Pancreas (tissue), 10 donors: Measurements from ENCODE around the gene KCNMA1. TPM values are rescaled to one million over a fixed set of nuclear protein-coding genes. Genes with fewer than 3 reads are reported as not detected.

Source experiments
- ATAC-seq, 4 donors: fragments of 200-7000 bp; cut with Tn5 transposase; one replicate each; pipeline versions ENCODE4 v1.8.0 to v1.9.1; 2020; ENCODE audit warnings: mild to moderate bottlenecking in 4 of 4, moderate library complexity in 4 of 4
- DNase-seq, 6 donors: peaks; one replicate each; pipeline ENCODE4 v3.0.0-alpha.2; 2020
- FAIRE-seq: peaks from 2 replicates; lab custom pipeline; 2012; peaks lifted over from hg19 to GRCh38; lab: Jason Lieb, UNC
- H3K27ac ChIP-seq, 4 donors: fragments of 200-600 bp; sonication (generic); 1 replicate in 3 of 4; 2 replicates in 1 of 4; pipeline versions ENCODE4 v1.5.0 to v1.8.0; 2020
- H3K27me3 ChIP-seq, 4 donors: fragments of 200-600 bp; one replicate each; pipeline ENCODE4 v1.8.0; 2021
- H3K36me3 ChIP-seq, 3 donors: fragments of 200-600 bp; sonication (generic) in 1 of 3; one replicate each; pipeline versions ENCODE4 v1.5.0 to v1.8.0; 2020 to 2021
- H3K4me1 ChIP-seq, 3 donors: fragments of 200-600 bp; one replicate each; pipeline ENCODE4 v1.8.0; 2021
- H3K4me3 ChIP-seq, 4 donors: fragments of 200-600 bp; sonication (generic) in 2 of 4; one replicate each; pipeline versions ENCODE4 v1.5.0 to v1.8.0; 2020 to 2021
- H3K9me3 ChIP-seq, 4 donors: fragments of 200-600 bp; one replicate each; pipeline ENCODE4 v1.8.0; 2021
- CTCF ChIP-seq, 4 donors: fragments of 200-600 bp; sonication (generic) in 3 of 4; IDR thresholded peaks; one replicate each; pipeline versions ENCODE4 v1.5.0 to v1.8.0; 2021; ENCODE audit warnings: antibody characterized with exemption in 4 of 4
- WGBS, 2 donors: extraction: QIAGEN DNeasy Blood & Tissue Kit; methylation state at CpG; one replicate each; pipeline ENCODE4 v1.1.7; 2013; 5-methylcytosine and 5-hydroxymethylcytosine counted together
- intact Hi-C, 3 donors: fragments of 100-400 bp; cut with DNase I; formaldehyde crosslinking; loops; one replicate each; pipeline versions ENCODE4 v1.11.1 to v1.14.2; 2022
- polyA plus RNA-seq, 2 donors: library from polyadenylated mRNA; stranded (reverse); fragments of 200-250 nt; gene quantifications; one replicate each; pipeline ENCODE4 v1.2.3, GENCODE V29; 2013
- total RNA-seq, 6 donors: library from RNA; stranded (reverse); fragmentation: NEBNext Ultra II Directional in 4 of 6; extraction: Animal tissue kit (Norgen Biotek cat#: 25700) in 4 of 6; gene quantifications; one replicate each; pipeline versions ENCODE4 v1.2.1 to v1.2.4, GENCODE V29; 2021 to 2023
- donor health status: healthy with polysubstance abuse.
- donor health status: DM: no; HTN: no; CAD: no; lungs with moderate emphysema.
- donor health status: DM: no; HTN: no; CAD: no.
- donor health status: control.
- donor health status: control.
- donor health status: Bipolar disorder and iron deficiency.
- donor health status: DM: yes; HTN: yes; CAD: no.
- donor health status: DM: no; HTN: no; CAD: no.
- donor health status: DM: no; HTN: no; CAD: no.
- donor health status: DM: yes; HTN: yes; CAD: no.

KCNMA1 gene
- total and polyA plus RNA-seq, 8 donors, result 3.5 to 19.4 (median 9.3) TPM

- intact Hi-C loops, result no loop called here
- Histone ChIP-seq H3K9me3 (no peaks in the 10 kb centered on the region), H3K27me3 (no peaks in the 10 kb centered on the region), H3K27ac (no peak overlapping the region), H3K4me3 (no peak overlapping the region), H3K36me3 (no peaks in the 10 kb centered on the region), H3K4me1 (peaks cover 0 to 7% (median 5%) of the 10 kb centered on the region in 3 donors)
- 89 to 94% methylated on average over 7 of the region's 7 CpGs for WGBS, 2 donors
- DNase-seq (no peak), FAIRE-seq (no peak), ATAC-seq (no peak)
- TF ChIP-seq CTCF (IDR thresholded peaks at IDR 0.05), result no peak
These were observed 43.7 kb downstream of the KCNMA1 start for GRCh38 chr10:77593771-77594470.

DNA sequence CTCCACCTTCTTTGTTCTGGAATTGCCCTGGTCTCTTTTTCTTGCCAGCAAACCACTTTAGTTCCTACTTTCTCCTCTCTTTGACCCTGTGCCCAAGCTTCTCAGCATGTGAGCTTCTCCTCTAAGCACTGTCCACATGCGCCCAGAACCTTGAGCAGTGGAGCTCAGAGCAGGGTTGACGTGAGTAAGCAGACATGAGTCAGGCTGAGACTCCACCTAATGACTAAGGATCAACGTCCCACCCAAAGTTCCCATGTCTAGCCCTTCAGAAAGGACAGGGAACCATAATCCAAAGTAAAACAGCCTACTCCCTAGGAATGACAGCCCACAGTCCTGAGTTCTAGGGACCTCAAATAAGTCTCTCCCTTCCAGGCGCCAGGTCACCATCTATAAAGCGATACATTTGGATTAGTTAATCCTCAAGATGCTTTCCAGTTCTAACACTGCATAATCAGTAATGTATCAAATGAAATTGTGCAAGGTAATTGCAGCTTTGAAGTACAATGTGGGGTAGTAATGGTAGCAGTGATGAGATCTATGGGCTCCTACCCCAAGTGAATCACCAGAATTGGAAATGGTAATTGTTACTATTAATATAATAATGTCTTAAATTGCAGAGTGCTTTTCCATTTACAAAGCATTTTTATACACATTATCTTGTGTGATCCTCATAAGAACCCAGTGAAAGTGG is 44.5 kb downstream of the KCNMA1 start:
- peak in 3 of 4 donors; percentile 31 to 51 (median 33) for ATAC-seq
- Histone ChIP-seq H3K9me3 (no peaks in the 10 kb centered on the region), H3K4me3 (no peak overlapping the region), H3K27ac (no peak overlapping the region), H3K27me3 (no peaks in the 10 kb centered on the region), H3K4me1 (peaks cover 0 to 7% (median 5%) of the 10 kb centered on the region in 3 donors), H3K36me3 (no peaks in the 10 kb centered on the region)
- FAIRE-seq, result no peak
- no peak for DNase-seq
- WGBS, 2 donors, result 90 to 91% methylated on average over 5 of the region's 5 CpGs
- no peak for TF ChIP-seq CTCF (IDR thresholded peaks at IDR 0.05)
- intact Hi-C loops, result no loop called here

- Histone ChIP-seq H3K36me3 (no peaks in the 10 kb centered on the region), H3K9me3 (no peaks in the 10 kb centered on the region), H3K4me1 (peaks cover 0 to 7% (median 5%) of the 10 kb centered on the region in 3 donors), H3K27ac (no peak overlapping the region), H3K27me3 (no peaks in the 10 kb centered on the region), H3K4me3 (no peak overlapping the region)
- WGBS, 2 donors, result 73 to 81% methylated on average over 4 of the region's 4 CpGs
- DNase-seq (no peak), ATAC-seq (no peak), FAIRE-seq (no peak)
- TF ChIP-seq CTCF (IDR thresholded peaks at IDR 0.05), result no peak
- intact Hi-C loops, result no loop called here
These were observed 45.1 kb downstream of the KCNMA1 start for GRCh38 chr10:77592510-77592909.

DNA sequence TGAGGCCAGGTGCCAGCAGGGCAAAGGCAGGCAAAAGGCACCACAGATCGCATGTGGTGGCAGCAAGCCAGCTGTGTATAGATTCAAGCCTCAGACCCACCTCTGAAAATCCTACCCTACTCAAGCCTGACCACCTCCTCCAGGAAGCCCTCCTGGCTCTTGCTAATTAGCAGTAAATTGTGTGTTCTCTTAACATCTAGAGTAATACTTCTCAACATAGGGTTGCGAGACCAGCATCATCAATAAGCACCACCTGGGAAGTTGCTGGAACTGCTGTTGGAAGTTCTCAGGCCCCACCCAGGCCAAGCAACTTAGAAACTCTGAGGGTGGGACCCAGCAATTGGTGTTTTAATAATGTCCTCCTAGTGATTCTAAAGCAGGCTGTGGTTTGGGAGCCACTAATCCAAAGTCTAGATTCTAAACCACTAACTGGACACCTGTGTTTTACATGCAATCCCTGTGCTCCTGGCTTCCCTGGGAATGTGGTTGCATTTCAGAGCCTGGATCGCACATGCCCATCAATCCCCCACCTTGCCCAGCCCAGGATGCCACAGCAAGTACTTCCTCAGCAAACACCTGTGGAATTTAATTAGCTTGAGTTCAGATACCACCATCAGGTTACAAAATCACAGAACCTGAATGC is 46.2 kb downstream of the KCNMA1 start:
- WGBS, 2 donors, result 70 to 71% methylated on average over 3 of the region's 3 CpGs
- DNase-seq, result peak in 2 of 6 donors; percentile 59 to 63
- no peak for TF ChIP-seq CTCF (IDR thresholded peaks at IDR 0.05)
- Histone ChIP-seq H3K4me1 (peaks cover 0 to 7% (median 5%) of the 10 kb centered on the region in 3 donors), H3K9me3 (no peaks in the 10 kb centered on the region), H3K27me3 (no peaks in the 10 kb centered on the region), H3K4me3 (no peak overlapping the region), H3K27ac (peak overlapping the region in 1 of 4 donors; percentile 63), H3K36me3 (no peaks in the 10 kb centered on the region)
- FAIRE-seq, result no peak
- intact Hi-C loops, result no loop called here
- no peak for ATAC-seq
